ENCODE data around the gene FAHD1.
A peak's percentile ranks its signal among the peaks of the same experiment; 100 is the strongest.
"Not testable (repeated sequence)": the region's sequence is repeated elsewhere in the genome, so short reads cannot be mapped to it uniquely, and the experiment has no call there.

Gene FAHD1

DNA sequence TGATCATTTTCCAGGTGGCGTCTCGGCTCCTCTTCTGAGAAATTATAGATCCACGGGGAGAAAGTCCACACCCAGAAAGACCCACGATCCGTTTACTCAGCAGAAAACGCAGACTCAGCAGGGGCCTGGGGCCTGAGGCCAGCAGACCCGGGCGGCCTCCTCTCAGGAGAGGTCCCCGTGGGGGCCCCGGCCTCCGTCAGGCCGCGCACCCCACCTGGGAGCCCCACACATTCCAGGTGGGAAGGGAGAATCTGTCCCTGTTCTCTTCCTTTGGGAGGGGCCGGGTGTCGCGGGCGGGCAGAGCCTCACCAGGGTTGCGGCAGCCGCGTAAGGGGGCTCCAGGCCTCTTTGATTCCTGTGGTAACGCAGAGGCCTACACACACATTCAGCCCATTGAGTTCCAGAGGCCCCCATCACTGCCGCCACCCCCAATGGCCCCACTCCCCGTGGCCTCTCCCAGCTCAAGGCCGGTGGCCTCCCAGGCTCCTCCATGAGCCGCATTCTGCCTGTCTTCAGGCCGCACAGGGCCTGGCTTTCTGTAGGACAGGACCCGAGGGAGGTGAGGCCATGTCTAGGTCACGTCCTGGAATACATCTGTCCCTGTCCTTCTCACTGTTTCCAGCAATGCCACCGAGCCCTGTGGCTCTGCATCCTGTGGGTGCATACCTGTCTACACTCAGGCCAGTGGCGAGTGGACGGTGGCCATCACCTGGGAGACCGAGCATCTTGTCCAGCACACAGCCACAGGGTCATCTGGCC lies 31.9 kb upstream of the FAHD1 start:
- ChIA-PET POLR2A (no interaction called here), CTCF (no interaction called here)
- Histone ChIP-seq H3K9me3 (ENCODE audit: control insufficient read depth, insufficient read depth, low read depth, low read length) (no peaks in the 10 kb centered on the region), H3K36me3 (ENCODE audit: control insufficient read depth in 2 of 2, insufficient read depth in 1 of 2, low read length in 2 of 2) (peaks cover 0 to 9% of the 10 kb centered on the region in 2 experiments; a peak in 2 of 3 replicates), H3K27ac (ENCODE audit: extremely low read depth, low read depth, low read length) (no peak overlapping the region), H3K4me1 (ENCODE audit: control insufficient read depth, insufficient read depth, low read length) (no peaks in the 10 kb centered on the region), H3K4me3 (ENCODE audit: low read depth, low read length) (no peak overlapping the region)
- TF ChIP-seq BCL11A (tag by site-specific recombination; IDR thresholded peaks at IDR 0.05; ENCODE audit: low read depth) = no peak
- TF ChIP-seq, protein P1, sequence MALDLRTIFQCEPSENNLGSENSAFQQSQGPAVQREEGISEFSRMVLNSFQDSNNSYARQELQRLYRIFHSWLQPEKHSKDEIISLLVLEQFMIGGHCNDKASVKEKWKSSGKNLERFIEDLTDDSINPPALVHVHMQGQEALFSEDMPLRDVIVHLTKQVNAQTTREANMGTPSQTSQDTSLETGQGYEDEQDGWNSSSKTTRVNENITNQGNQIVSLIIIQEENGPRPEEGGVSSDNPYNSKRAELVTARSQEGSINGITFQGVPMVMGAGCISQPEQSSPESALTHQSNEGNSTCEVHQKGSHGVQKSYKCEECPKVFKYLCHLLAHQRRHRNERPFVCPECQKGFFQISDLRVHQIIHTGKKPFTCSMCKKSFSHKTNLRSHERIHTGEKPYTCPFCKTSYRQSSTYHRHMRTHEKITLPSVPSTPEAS (tag by site-specific recombination; IDR thresholded peaks at IDR 0.05) = no peak
- TF ChIP-seq, protein P2, sequence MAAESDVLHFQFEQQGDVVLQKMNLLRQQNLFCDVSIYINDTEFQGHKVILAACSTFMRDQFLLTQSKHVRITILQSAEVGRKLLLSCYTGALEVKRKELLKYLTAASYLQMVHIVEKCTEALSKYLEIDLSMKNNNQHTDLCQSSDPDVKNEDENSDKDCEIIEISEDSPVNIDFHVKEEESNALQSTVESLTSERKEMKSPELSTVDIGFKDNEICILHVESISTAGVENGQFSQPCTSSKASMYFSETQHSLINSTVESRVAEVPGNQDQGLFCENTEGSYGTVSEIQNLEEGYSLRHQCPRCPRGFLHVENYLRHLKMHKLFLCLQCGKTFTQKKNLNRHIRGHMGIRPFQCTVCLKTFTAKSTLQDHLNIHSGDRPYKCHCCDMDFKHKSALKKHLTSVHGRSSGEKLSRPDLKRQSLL (tag by site-specific recombination; IDR thresholded peaks at IDR 0.05) = no peak

DNA sequence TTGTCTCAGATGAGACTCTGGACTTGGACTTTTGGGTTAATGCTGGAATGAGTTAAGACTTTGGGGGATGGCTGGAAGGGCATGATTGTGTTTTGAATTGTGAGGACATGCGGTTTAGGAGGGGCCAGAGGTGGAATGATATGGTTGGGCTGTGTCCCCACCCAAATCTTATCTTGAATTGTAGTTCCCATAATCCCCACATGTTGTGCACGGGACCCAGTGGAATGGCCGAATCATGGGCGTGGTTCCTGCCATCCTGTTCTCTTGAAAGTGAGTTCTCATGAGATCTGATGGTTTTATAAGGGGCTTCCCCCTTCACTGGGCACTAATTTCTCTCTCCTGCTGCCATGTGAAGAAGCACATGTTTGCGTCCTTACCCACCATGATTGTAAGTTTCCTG lies 27.7 kb upstream of the FAHD1 start:
- H3K9me3 ChIP-seq (ENCODE audit: control insufficient read depth, insufficient read depth, low read depth, low read length); H3K4me1 ChIP-seq (ENCODE audit: control insufficient read depth, insufficient read depth, low read length); CTCF ChIA-PET; H3K4me3 ChIP-seq (ENCODE audit: low read depth, low read length); H3K36me3 ChIP-seq (ENCODE audit: control insufficient read depth in 2 of 2, insufficient read depth in 1 of 2, low read length in 2 of 2); H3K27ac ChIP-seq (ENCODE audit: extremely low read depth, low read depth, low read length): not testable (repeated sequence)
- TF ChIP-seq MZF1 (tag by site-specific recombination; IDR thresholded peaks at IDR 0.05; ENCODE audit: borderline replicate concordance) = peak; percentile 68; the same call in 1 of the 2 replicates
- POLR2A ChIA-PET = interaction anchor here (1.0 to 1.7 kb wide), 2 partner anchors 17 to 166 kb away, joined by 3 to 4 read pairs; partner anchors contain the start of genes NUBP2, RPS2 and SPSB3

DNA sequence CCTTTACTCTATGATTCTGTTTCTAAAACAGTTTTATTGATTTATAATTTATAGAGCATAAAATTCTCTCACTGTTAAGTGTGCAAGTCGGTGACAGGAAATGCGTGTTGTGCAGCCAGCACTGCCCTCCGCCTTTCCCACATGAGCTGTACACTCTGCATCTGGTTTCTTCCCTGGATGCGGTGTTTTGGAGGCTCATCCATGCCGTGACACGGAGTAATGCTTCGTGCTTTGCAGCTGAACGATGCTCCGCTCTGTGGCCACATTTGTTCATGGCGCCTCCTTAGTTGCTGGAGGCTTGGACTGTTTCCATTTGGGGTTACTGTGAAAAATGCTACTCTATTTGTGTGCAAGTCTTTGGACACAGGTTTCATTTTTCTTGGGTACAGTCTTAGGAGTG lies 26.3 kb upstream of the FAHD1 start:
- no peak for TF ChIP-seq ZNF19 (tag by site-specific recombination; IDR thresholded peaks at IDR 0.05; ENCODE audit: low read depth)
- peaks cover 0 to 5% of the 10 kb centered on the region in 2 experiments; a peak in 2 of 3 replicates for H3K36me3 ChIP-seq (ENCODE audit: control insufficient read depth in 2 of 2, insufficient read depth in 1 of 2, low read length in 2 of 2)
- H3K27ac ChIP-seq (ENCODE audit: extremely low read depth, low read depth, low read length) = no peak overlapping the region
- no peaks in the 10 kb centered on the region for H3K9me3 ChIP-seq (ENCODE audit: control insufficient read depth, insufficient read depth, low read depth, low read length)
- H3K4me3 ChIP-seq (ENCODE audit: low read depth, low read length) = no peak overlapping the region
- CTCF ChIA-PET = no interaction called here
- no peaks in the 10 kb centered on the region for H3K4me1 ChIP-seq (ENCODE audit: control insufficient read depth, insufficient read depth, low read length)
- POLR2A ChIA-PET = interaction anchor here (1.7 kb wide), 1 partner anchor 18 kb away, joined by 10 read pairs; the partner anchor contains the start of genes NUBP2 and SPSB3

DNA sequence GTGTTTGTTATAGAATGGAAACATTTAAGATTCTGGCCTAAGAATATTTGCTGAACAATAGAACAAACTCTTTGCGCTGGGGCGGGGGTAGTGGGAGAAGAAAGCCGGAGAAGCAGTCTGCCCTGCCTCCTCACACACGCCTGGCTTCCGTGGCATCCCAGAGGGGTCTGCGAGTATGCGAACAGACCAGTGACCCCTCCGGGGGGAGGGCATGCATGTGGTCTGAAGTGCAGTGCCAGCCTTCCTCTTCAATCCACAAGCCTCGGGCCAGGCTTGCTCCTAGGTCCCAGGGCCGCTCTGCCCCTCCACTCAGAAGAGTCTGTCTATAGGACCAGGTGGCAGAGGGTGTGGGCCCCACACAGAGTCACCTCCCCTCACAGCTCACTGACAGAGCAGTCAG lies 19.4 kb upstream of the FAHD1 start:
- Histone ChIP-seq H3K4me3 (ENCODE audit: low read depth, low read length) (no peak overlapping the region), H3K27ac (ENCODE audit: extremely low read depth, low read depth, low read length) (no peak overlapping the region), H3K9me3 (ENCODE audit: control insufficient read depth, insufficient read depth, low read depth, low read length) (no peaks in the 10 kb centered on the region), H3K36me3 (ENCODE audit: control insufficient read depth in 2 of 2, insufficient read depth in 1 of 2, low read length in 2 of 2) (peaks cover 21 to 50% of the 10 kb centered on the region in 2 experiments; a peak in 2 of 3 replicates), H3K4me1 (ENCODE audit: control insufficient read depth, insufficient read depth, low read length) (no peaks in the 10 kb centered on the region)
- CTCF ChIA-PET = no interaction called here
- TF ChIP-seq ZNF266 (tag by site-specific recombination; IDR thresholded peaks at IDR 0.05; ENCODE audit: low read depth) = no peak
- TF ChIP-seq ZNF133 (tag by site-specific recombination; IDR thresholded peaks at IDR 0.05) = no peak
- TF ChIP-seq, protein P3, sequence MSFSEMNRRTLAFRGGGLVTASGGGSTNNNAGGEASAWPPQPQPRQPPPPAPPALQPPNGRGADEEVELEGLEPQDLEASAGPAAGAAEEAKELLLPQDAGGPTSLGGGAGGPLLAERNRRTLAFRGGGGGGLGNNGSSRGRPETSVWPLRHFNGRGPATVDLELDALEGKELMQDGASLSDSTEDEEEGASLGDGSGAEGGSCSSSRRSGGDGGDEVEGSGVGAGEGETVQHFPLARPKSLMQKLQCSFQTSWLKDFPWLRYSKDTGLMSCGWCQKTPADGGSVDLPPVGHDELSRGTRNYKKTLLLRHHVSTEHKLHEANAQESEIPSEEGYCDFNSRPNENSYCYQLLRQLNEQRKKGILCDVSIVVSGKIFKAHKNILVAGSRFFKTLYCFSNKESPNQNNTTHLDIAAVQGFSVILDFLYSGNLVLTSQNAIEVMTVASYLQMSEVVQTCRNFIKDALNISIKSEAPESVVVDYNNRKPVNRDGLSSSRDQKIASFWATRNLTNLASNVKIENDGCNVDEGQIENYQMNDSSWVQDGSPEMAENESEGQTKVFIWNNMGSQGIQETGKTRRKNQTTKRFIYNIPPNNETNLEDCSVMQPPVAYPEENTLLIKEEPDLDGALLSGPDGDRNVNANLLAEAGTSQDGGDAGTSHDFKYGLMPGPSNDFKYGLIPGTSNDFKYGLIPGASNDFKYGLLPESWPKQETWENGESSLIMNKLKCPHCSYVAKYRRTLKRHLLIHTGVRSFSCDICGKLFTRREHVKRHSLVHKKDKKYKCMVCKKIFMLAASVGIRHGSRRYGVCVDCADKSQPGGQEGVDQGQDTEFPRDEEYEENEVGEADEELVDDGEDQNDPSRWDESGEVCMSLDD (tag by site-specific recombination; IDR thresholded peaks at IDR 0.05) = no peak
- TF ChIP-seq, protein P4, sequence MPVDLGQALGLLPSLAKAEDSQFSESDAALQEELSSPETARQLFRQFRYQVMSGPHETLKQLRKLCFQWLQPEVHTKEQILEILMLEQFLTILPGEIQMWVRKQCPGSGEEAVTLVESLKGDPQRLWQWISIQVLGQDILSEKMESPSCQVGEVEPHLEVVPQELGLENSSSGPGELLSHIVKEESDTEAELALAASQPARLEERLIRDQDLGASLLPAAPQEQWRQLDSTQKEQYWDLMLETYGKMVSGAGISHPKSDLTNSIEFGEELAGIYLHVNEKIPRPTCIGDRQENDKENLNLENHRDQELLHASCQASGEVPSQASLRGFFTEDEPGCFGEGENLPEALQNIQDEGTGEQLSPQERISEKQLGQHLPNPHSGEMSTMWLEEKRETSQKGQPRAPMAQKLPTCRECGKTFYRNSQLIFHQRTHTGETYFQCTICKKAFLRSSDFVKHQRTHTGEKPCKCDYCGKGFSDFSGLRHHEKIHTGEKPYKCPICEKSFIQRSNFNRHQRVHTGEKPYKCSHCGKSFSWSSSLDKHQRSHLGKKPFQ (tag by site-specific recombination; IDR thresholded peaks at IDR 0.05) = no peak
- no peak for TF ChIP-seq SETDB1 (IDR thresholded peaks at IDR 0.05; ENCODE audit: insufficient read length, low read length)
- TF ChIP-seq ZNF629 (tag by site-specific recombination; IDR thresholded peaks at IDR 0.05) = no peak
- TF ChIP-seq ZBTB7A (tag by site-specific recombination; IDR thresholded peaks at IDR 0.05; ENCODE audit: low read depth) = no peak
- TF ChIP-seq ZNF792 (tag by site-specific recombination; IDR thresholded peaks at IDR 0.05) = no peak
- no peak for TF ChIP-seq ZNF621 (tag by site-specific recombination; IDR thresholded peaks at IDR 0.05)
- POLR2A ChIA-PET = no interaction called here
